WI38 (cell line): ENCODE data around the gene ZNF775.

ENCODE experiments used
- H3K4me3 ChIP-seq: 2 replicates; pipeline ENCODE4 v1.5.1; 2011; ENCODE audit warnings: low read depth, mild to moderate bottlenecking, control low read depth, low read length
- CTCF ChIP-seq: IDR thresholded peaks from 2 replicates; pipeline ENCODE4 v1.5.1; 2012; ENCODE audit warnings: low read depth, mild to moderate bottlenecking, control low read depth, low read length

Gene ZNF775

DNA sequence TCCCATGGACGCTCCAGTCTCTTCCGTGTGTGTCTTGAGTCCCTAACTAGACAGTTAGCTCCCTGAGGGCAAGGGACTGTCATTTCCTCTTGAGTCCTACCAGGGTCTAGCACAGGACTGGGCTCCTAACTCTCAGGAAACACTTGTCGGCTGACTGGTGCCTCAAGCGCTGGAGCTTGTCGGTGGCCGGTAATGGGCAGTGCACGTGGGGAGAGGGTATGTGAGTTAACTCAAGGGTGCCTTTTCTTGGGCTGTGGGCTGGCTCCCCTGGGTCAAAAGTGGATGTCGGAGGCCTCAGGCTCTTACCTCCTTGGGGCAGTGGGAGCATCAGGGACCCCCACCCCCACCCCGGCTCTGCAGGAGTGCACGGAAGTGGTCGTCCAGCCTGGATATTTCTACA lies 32.9 kb downstream of the ZNF775 start:
- no peak overlapping the region for H3K4me3 ChIP-seq
- no peak for TF ChIP-seq CTCF

GRCh38 chr7:150412518-150413488 lies 33.7 kb downstream of the ZNF775 start:
- no peak overlapping the region for H3K4me3 ChIP-seq
- no peak for TF ChIP-seq CTCF

DNA sequence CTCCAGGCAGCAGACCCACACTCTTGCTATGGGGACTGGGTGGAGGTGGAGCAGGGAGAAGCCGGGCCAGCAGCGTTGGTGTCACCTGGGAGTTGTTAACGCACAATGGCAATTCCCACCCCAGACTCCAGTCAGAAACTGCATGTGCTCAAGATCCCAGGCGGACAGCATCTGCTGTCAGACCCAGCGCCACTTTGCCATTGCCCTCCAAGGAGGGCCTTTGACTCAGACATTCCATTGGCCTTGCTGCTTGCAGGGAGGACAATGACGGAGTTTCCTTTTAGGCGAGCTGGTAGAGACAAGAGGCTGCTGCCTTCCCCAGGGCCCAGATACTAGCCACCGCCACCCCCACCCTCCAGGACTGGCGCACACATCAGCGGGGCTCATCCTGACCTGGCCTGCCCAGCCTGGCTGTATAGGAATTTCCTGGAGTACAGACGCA lies 34.5 kb downstream of the ZNF775 start:
- no peak for TF ChIP-seq CTCF
- no peak overlapping the region for H3K4me3 ChIP-seq

DNA sequence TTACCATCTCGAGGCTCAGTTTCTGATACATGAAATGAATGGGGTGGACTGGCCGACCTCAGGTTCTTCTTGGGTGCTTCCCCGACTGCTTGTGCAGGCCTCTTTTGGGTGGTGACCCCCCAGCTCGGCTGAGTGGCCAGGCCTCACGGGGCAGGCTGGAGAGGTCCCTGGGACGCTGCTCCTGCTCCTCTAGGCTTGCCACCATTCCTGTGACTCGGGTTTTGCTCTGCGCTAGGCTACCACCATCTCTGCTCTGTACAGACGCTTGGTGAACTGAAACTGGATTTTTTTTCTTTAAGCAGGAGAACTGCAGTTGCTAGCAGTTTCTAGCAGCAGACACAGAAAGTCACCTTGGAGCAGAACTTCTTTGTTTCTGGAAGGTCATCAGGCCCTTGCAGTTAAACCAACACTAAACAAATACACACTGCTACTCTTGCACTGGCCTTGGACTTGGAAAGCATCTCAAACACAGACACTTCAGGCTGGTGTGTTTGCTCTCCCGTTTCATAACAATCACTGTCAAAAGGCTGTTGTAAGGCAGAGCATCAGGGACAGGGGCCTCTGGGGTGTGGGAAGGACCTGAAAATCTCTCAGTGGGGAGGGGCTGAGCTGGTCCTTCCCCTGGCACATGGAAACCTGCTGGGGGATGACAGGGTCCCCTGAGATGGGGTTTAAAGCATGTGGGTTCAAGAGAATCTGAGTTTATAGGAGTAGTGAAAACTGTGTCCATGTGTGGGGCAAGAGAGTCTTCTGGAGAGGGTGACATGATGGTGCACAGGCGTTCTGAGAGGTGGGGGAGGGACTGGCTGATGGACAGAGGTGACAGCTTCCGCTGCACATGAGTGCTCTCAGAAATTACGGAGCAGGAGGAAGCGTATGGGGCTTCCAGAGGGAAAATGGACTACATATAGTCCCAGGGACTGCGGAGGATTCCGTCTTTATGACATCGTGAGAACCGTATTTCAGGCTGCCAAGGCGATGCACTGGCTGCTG lies 36.3 kb downstream of the ZNF775 start:
- TF ChIP-seq CTCF, result no peak
- no peak overlapping the region for H3K4me3 ChIP-seq

DNA sequence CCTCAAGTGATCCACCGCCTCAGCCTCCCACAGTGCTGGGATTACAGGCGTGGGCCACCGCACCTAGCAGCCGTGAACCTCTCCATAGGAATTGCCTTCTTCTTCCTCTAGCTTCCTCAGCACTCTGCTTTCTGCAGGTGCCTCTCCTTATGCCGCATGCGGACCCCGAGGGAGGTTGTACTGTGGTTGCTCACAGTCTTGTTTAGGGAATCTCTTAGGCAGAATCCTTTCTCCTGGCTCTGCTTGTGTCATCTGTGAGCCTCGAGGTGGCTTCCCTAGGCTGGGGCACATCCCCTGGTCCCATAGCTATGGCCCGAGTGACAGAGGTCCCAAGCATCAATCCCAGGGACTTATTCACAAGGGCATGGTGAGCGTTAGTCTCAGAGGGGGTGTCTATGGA lies 38.1 kb downstream of the ZNF775 start:
- no peak for TF ChIP-seq CTCF
- no peak overlapping the region for H3K4me3 ChIP-seq

GRCh38 chr7:150417863-150418262 lies 38.7 kb downstream of the ZNF775 start:
- TF ChIP-seq CTCF, result no peak

More at GRCh38 chr7:150417863-150418262, 38.7 kb downstream of the ZNF775 start:
- no peak overlapping the region for H3K4me3 ChIP-seq
